Activated naive CD4-positive, alpha-beta T cell treated with anti-CD3 and anti-CD28 coated beads, Interleukin-2, amount 50 U/mL, for 72 hours (primary cell): Measurements from ENCODE around the gene OBSCN. TPM values are rescaled to one million over a fixed set of nuclear protein-coding genes. Genes with fewer than 3 reads are reported as not detected.
A peak's percentile ranks its signal among the peaks of the same experiment; 100 is the strongest.

ENCODE experiments used
- ATAC-seq, 2 donors: fragments of 150-1000 bp; cut with Tn5 transposase; 2 replicates each; pipeline ENCODE4 v1.10.0; 2021; ENCODE audit warnings: mild to moderate bottlenecking in 2 of 2, moderate library complexity in 2 of 2
- DNase-seq, 2 donors: peaks; one replicate each; pipeline ENCODE4 v3.0.0; 2021 to 2022; ENCODE audit warnings: low spot score in 2 of 2
- H3K27ac Mint-ChIP-seq, 2 donors: one replicate each; pipeline ENCODE4 v1.8.0; 2022; ENCODE audit warnings: mild to moderate bottlenecking in 2 of 2, mixed read lengths in 2 of 2
- H3K36me3 Mint-ChIP-seq, 2 donors: one replicate each; pipeline ENCODE4 v1.8.0; 2022; ENCODE audit warnings: mixed read lengths in 2 of 2
- H3K9me3 Mint-ChIP-seq, 2 donors: one replicate each; pipeline ENCODE4 v1.8.0; 2022; ENCODE audit warnings: mixed read lengths in 2 of 2
- total RNA-seq, 2 donors: library from RNA; stranded (reverse); gene quantifications; one replicate each; pipeline ENCODE4 v1.2.3, GENCODE V29; 2022

The OBSCN gene
- total RNA-seq, 2 donors from 2014 or later = 20.8 to 37.5 TPM

- H3K9me3 Mint-ChIP-seq = no peaks in the 10 kb centered on the region
- peak in 1 of 2 donors; percentile 43 for ATAC-seq
- no peaks in the 10 kb centered on the region for H3K36me3 Mint-ChIP-seq
- DNase-seq = no peak
- H3K27ac Mint-ChIP-seq = peak overlapping the region in 1 of 2 donors; percentile 41
These were observed 150.4 kb downstream of the OBSCN start for GRCh38 chr1:228358039-228358763.

GRCh38 chr1:228358764-228359612 lies 151.1 kb downstream of the OBSCN start:
- Mint-ChIP-seq H3K27ac (no peak overlapping the region), H3K9me3 (no peaks in the 10 kb centered on the region), H3K36me3 (no peaks in the 10 kb centered on the region)
- DNase-seq (no peak), ATAC-seq (no peak)

- Mint-ChIP-seq H3K27ac (no peak overlapping the region), H3K9me3 (no peaks in the 10 kb centered on the region), H3K36me3 (no peaks in the 10 kb centered on the region)
- no peak for ATAC-seq
- DNase-seq = no peak
These were observed 152.0 kb downstream of the OBSCN start for GRCh38 chr1:228359613-228360532.

- H3K36me3 Mint-ChIP-seq = no peaks in the 10 kb centered on the region
- DNase-seq = no peak
- no peak for ATAC-seq
- no peaks in the 10 kb centered on the region for H3K9me3 Mint-ChIP-seq
- no peak overlapping the region for H3K27ac Mint-ChIP-seq
These were observed 152.9 kb downstream of the OBSCN start for GRCh38 chr1:228360533-228361313.

- no peaks in the 10 kb centered on the region for H3K9me3 Mint-ChIP-seq
These were observed 153.7 kb downstream of the OBSCN start for GRCh38 chr1:228361314-228362140.

GRCh38 chr1:228362141-228362883 lies 154.5 kb downstream of the OBSCN start:
- DNase-seq (no peak), ATAC-seq (no peak)
- Mint-ChIP-seq H3K27ac (no peak overlapping the region), H3K9me3 (no peaks in the 10 kb centered on the region), H3K36me3 (no peaks in the 10 kb centered on the region)

More at GRCh38 chr1:228361314-228362140, 153.7 kb downstream of the OBSCN start:
- ATAC-seq = no peak
- no peak overlapping the region for H3K27ac Mint-ChIP-seq
- DNase-seq = no peak
- H3K36me3 Mint-ChIP-seq = no peaks in the 10 kb centered on the region

GRCh38 chr1:228362884-228363450 lies 155.1 kb downstream of the OBSCN start:
- no peaks in the 10 kb centered on the region for H3K36me3 Mint-ChIP-seq
- no peaks in the 10 kb centered on the region for H3K9me3 Mint-ChIP-seq
- no peak for DNase-seq
- ATAC-seq = no peak
- no peak overlapping the region for H3K27ac Mint-ChIP-seq

- DNase-seq = no peak
- Mint-ChIP-seq H3K27ac (no peak overlapping the region), H3K36me3 (no peaks in the 10 kb centered on the region), H3K9me3 (no peaks in the 10 kb centered on the region)
- no peak for ATAC-seq
These were observed 155.8 kb downstream of the OBSCN start for GRCh38 chr1:228363686-228364067.

- no peaks in the 10 kb centered on the region for H3K9me3 Mint-ChIP-seq
- DNase-seq (peak in 1 of 2 donors; percentile 48), ATAC-seq (no peak)
- H3K27ac Mint-ChIP-seq = peak overlapping the region in 1 of 2 donors; percentile 14
- no peaks in the 10 kb centered on the region for H3K36me3 Mint-ChIP-seq
These were observed 156.3 kb downstream of the OBSCN start for GRCh38 chr1:228364068-228364705.

- ATAC-seq = no peak
- H3K27ac Mint-ChIP-seq = no peak overlapping the region
- no peaks in the 10 kb centered on the region for H3K36me3 Mint-ChIP-seq
- DNase-seq = peak in 1 of 2 donors; percentile 51
- no peaks in the 10 kb centered on the region for H3K9me3 Mint-ChIP-seq
These were observed 156.9 kb downstream of the OBSCN start for GRCh38 chr1:228364706-228365213.

GRCh38 chr1:228365271-228366061 lies 157.6 kb downstream of the OBSCN start:
- no peaks in the 10 kb centered on the region for H3K9me3 Mint-ChIP-seq
- DNase-seq = peak in 1 of 2 donors; percentile 41
- H3K36me3 Mint-ChIP-seq = no peaks in the 10 kb centered on the region
- H3K27ac Mint-ChIP-seq = no peak overlapping the region
- ATAC-seq = no peak

- Mint-ChIP-seq H3K9me3 (no peaks in the 10 kb centered on the region), H3K36me3 (no peaks in the 10 kb centered on the region), H3K27ac (no peak overlapping the region)
- ATAC-seq (no peak), DNase-seq (peak in 1 of 2 donors; percentile 47)
These were observed 158.4 kb downstream of the OBSCN start for GRCh38 chr1:228366062-228366865.
